ENCODE measurements around the gene TMEM132D.

- TF ChIP-seq, protein P1, sequence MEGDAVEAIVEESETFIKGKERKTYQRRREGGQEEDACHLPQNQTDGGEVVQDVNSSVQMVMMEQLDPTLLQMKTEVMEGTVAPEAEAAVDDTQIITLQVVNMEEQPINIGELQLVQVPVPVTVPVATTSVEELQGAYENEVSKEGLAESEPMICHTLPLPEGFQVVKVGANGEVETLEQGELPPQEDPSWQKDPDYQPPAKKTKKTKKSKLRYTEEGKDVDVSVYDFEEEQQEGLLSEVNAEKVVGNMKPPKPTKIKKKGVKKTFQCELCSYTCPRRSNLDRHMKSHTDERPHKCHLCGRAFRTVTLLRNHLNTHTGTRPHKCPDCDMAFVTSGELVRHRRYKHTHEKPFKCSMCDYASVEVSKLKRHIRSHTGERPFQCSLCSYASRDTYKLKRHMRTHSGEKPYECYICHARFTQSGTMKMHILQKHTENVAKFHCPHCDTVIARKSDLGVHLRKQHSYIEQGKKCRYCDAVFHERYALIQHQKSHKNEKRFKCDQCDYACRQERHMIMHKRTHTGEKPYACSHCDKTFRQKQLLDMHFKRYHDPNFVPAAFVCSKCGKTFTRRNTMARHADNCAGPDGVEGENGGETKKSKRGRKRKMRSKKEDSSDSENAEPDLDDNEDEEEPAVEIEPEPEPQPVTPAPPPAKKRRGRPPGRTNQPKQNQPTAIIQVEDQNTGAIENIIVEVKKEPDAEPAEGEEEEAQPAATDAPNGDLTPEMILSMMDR (IDR thresholded peaks at IDR 0.05): no peak
- TF ChIP-seq POLR2AphosphoS5 (IDR thresholded peaks at IDR 0.05; ENCODE audit: low read depth, low read length) (no peak), SIN3A (IDR thresholded peaks at IDR 0.05; ENCODE audit: borderline replicate concordance, insufficient read depth, low read depth, low read length) (no peak), REST (IDR thresholded peaks at IDR 0.05; ENCODE audit: insufficient read depth in 1 of 2, low read depth in 2 of 2, low read length in 1 of 2) (no peak), TCF7L2 (IDR thresholded peaks at IDR 0.05; ENCODE audit: low read depth, low read length) (no peak)
Measured at GRCh38 chr12:129681830-129682229, 222.0 kb downstream of the TMEM132D start.
